GM06990 (cell line): Measurements from ENCODE around the gene RBFOX1.

Experiments
- DNase-seq: peaks from one replicate; pipeline ENCODE4 v3.0.0-alpha.2; 2011; ENCODE audit not compliant: insufficient read length; ENCODE audit errors: extremely low read depth
- H3K27me3 ChIP-seq: replicated peaks from 2 replicates; pipeline ENCODE4 v1.6.0; 2011; ENCODE audit warnings: low read length; ENCODE audit not compliant: control insufficient read depth, insufficient read depth
- H3K36me3 ChIP-seq: 2 replicates; pipeline ENCODE4 v1.5.1; 2011; ENCODE audit warnings: low read length; ENCODE audit not compliant: control insufficient read depth, insufficient read depth
- H3K4me3 ChIP-seq: replicated peaks from 2 replicates; pipeline ENCODE4 v1.5.1; 2011; ENCODE audit warnings: low read depth, mild to moderate bottlenecking, control low read depth, low read length
- TF ChIP-seq, protein P1 (sequence below): IDR thresholded peaks from 2 replicates; pipeline ENCODE4 v1.5.1; 2011; ENCODE audit warnings: low read length, control low read depth, mild to moderate bottlenecking, inconsistent platforms; ENCODE audit not compliant: insufficient read depth, poor library complexity, severe bottlenecking

Gene RBFOX1

DNA sequence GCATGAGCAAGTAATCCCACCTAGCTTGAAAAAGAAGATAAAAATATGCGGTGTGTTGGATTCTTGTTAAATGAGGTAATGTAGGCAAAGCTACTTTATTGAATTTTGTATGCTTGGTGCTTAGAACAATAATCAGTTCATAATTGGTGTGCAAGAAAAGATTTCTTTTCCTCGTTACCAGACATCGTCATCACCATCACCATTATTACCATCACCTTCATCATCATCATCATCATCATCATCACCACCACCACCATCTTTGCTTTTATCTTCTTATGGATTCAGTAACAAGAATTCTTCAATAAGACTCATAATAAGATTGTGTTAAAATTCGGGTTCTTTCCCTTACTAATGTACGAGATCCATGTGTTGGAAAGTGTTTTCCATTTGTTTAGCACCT is 173.7 kb downstream of the RBFOX1 start:
- Histone ChIP-seq H3K4me3 (no peak overlapping the region), H3K36me3 (no peaks in the 10 kb centered on the region), H3K27me3 (no peaks in the 10 kb centered on the region)
- TF ChIP-seq, protein P1, sequence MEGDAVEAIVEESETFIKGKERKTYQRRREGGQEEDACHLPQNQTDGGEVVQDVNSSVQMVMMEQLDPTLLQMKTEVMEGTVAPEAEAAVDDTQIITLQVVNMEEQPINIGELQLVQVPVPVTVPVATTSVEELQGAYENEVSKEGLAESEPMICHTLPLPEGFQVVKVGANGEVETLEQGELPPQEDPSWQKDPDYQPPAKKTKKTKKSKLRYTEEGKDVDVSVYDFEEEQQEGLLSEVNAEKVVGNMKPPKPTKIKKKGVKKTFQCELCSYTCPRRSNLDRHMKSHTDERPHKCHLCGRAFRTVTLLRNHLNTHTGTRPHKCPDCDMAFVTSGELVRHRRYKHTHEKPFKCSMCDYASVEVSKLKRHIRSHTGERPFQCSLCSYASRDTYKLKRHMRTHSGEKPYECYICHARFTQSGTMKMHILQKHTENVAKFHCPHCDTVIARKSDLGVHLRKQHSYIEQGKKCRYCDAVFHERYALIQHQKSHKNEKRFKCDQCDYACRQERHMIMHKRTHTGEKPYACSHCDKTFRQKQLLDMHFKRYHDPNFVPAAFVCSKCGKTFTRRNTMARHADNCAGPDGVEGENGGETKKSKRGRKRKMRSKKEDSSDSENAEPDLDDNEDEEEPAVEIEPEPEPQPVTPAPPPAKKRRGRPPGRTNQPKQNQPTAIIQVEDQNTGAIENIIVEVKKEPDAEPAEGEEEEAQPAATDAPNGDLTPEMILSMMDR: no peak
- no peak for DNase-seq

DNA sequence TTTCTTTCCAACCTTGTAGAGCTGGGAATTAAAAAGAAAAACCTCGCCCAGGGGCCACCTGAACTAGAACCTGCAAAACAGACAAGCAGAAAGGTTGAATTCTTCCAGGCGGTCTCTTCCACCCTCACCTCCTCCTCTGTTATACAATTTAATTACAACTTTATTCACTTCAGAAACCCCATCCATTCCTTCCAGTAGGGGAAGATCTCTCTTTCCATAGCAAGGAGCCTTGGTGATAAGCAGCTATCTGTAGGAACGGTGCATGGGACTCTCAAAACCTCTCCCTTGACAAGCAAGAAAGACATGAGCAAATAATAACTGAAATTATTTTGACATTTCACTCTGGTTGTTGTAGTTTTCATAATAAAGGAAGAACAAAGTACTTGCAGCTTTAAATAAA is 176.0 kb downstream of the RBFOX1 start:
- Histone ChIP-seq H3K36me3 (no peaks in the 10 kb centered on the region), H3K27me3 (no peaks in the 10 kb centered on the region), H3K4me3 (no peak overlapping the region)
- TF ChIP-seq, protein P1: no peak
- DNase-seq: no peak

DNA sequence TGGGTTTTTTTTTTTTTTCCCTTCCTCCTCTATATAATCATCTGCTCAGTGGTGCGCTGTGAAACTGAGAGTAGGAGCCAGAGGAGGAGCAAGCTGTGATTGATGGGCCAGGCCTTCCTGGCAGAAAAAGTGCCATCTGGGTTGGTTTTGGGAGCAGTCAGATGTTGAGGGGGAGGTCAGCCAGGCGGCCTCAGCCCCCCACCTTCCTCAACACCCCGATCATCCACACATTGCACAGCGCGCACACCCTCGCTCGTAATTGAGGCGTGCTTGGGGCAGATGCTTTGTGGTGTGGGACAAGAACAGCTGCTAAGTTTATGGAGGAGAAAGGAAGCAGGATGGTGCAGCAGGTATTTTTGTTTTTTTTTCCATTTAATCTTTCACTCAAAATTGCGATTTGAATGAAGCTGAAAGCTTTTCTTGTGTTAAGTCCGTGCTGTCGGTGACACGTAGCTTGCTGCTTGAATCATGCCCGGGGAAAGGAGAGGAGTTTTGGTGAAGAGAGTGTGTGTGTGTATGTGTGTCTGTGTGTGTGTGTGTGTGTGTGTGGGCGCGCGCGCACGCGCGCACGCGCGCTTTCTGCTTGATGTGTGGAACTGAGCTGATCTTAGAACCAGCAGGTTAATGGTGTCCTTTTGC is 177.4 kb downstream of the RBFOX1 start:
- TF ChIP-seq, protein P1: no peak
- no peaks in the 10 kb centered on the region for H3K27me3 ChIP-seq
- no peaks in the 10 kb centered on the region for H3K36me3 ChIP-seq
- no peak for DNase-seq
- H3K4me3 ChIP-seq: no peak overlapping the region

DNA sequence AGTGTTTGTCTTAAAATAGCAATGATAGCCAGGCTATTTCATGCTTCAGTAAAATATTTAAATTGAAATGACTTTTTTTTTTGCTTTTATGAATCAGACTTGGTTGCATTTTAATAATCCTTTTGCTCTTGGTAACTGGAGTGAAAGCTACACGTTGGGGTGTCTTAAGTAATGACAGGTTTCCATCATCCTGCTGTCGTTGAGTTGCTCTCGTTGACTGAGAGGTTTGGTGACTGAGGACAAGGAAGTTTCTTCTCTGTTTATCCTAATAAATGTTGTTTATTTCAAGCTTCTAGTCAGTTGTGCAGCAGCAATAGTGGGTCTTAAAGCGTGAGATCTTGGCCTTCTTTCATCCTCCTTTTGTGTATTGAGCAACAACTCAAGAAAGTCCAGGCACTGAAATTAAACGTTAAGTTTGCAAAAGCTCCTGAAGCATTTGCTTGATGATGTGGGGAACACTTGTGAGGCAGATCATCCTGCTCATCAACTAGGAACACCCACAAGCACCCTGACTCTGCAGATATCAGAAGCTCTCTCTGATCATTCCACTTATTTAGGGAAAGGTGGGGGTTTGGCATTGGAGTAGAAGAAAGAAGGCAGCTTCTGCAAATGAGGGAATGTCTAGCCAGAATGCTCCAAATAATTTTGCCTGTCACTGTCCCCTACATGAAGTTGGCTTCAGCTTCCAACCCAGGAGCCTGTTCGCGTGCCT is 179.1 kb downstream of the RBFOX1 start:
- no peaks in the 10 kb centered on the region for H3K27me3 ChIP-seq
- no peak overlapping the region for H3K4me3 ChIP-seq
- no peaks in the 10 kb centered on the region for H3K36me3 ChIP-seq
- no peak for DNase-seq
- TF ChIP-seq, protein P1: no peak

DNA sequence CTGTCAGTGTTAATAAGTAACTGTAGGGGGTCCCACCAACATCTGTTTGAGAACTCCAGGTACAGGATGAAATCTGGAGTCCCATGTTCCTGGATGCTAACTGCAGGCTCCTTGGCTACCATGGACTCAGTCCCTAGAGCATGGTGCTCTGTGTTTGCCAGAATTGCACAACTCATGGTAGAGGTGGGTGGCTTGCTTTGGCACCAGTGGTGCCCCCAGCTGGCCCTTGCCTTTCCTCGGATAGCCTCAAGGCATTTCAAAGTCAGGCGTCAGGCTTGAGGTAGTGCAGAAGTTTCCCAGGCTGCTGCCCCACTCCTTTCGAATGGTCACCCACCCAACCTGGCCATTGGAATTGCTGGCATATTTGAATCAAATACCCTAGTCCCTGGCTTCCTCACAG is 179.9 kb downstream of the RBFOX1 start:
- no peaks in the 10 kb centered on the region for H3K36me3 ChIP-seq
- TF ChIP-seq, protein P1: no peak
- no peak for DNase-seq
- H3K27me3 ChIP-seq: no peaks in the 10 kb centered on the region
- no peak overlapping the region for H3K4me3 ChIP-seq
